Activated CD4-positive, alpha-beta T cell treated with anti-CD3 and anti-CD28 coated beads for 4 hours (primary cell): Measurements from ENCODE around the gene FRMPD2.

ENCODE experiments used
- DNase-seq, 2 donors: peaks; one replicate each; pipeline ENCODE4 v3.0.0-alpha.2; 2020

The FRMPD2 gene, protein sequence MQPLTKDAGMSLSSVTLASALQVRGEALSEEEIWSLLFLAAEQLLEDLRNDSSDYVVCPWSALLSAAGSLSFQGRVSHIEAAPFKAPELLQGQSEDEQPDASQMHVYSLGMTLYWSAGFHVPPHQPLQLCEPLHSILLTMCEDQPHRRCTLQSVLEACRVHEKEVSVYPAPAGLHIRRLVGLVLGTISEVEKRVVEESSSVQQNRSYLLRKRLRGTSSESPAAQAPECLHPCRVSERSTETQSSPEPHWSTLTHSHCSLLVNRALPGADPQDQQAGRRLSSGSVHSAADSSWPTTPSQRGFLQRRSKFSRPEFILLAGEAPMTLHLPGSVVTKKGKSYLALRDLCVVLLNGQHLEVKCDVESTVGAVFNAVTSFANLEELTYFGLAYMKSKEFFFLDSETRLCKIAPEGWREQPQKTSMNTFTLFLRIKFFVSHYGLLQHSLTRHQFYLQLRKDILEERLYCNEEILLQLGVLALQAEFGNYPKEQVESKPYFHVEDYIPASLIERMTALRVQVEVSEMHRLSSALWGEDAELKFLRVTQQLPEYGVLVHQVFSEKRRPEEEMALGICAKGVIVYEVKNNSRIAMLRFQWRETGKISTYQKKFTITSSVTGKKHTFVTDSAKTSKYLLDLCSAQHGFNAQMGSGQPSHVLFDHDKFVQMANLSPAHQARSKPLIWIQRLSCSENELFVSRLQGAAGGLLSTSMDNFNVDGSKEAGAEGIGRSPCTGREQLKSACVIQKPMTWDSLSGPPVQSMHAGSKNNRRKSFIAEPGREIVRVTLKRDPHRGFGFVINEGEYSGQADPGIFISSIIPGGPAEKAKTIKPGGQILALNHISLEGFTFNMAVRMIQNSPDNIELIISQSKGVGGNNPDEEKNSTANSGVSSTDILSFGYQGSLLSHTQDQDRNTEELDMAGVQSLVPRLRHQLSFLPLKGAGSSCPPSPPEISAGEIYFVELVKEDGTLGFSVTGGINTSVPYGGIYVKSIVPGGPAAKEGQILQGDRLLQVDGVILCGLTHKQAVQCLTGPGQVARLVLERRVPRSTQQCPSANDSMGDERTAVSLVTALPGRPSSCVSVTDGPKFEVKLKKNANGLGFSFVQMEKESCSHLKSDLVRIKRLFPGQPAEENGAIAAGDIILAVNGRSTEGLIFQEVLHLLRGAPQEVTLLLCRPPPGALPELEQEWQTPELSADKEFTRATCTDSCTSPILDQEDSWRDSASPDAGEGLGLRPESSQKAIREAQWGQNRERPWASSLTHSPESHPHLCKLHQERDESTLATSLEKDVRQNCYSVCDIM (N-terminal part only)

DNA sequence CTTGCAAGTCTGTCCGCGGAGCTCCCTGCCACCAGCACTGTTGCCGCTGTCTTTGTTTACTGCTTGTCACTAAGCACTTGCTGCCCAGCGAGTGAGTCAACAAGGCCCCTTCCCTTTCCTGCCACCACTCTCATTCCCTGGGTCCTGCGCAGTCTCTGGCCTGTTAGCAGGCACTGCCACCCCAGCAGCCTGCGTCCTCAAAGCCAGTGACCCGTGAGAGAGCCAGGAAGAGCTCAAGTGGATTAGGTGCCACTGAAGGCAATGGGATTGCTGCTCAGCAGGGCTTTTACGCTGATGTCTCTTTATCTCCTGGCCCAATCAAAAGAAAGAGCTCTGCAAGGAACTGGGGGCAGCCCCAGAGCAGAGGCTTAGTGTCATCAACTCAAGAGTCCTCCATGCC is at the start of gene FRMPD2:
Gene FRMPD2 (minus strand): TSS at position 61 of the 400 bp plus-strand sequence. CDS start 129 bp downstream, outside the sequence.
- no peak for DNase-seq

- no peak for DNase-seq
Measured at GRCh38 chr10:48322017-48322416, 47.5 kb upstream of the FRMPD2 start.

- DNase-seq: no peak
Measured at GRCh38 chr10:48317321-48317990, 43.0 kb upstream of the FRMPD2 start.

- no peak for DNase-seq
Measured at GRCh38 chr10:48316236-48316635, 41.7 kb upstream of the FRMPD2 start.

GRCh38 chr10:48314107-48314506 is 39.6 kb upstream of the FRMPD2 start:
- no peak for DNase-seq

- DNase-seq: no peak
Measured at GRCh38 chr10:48309711-48310226, 35.3 kb upstream of the FRMPD2 start.

DNA sequence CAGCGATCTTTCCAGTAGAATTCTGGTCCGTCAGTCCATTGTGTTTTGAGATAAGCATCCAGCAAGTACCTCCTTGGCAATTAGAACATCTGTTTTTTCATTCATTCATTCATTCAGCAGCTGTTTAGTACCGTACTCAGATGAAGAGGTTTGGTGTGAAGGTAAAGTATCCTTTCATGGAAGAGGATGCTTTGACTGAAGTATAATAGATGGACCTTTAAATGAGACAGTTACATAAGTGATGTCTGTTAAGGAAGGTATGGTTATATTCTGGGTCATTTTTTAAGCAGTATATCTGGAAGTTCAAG is 33.2 kb upstream of the FRMPD2 start:
- DNase-seq: no peak

DNA sequence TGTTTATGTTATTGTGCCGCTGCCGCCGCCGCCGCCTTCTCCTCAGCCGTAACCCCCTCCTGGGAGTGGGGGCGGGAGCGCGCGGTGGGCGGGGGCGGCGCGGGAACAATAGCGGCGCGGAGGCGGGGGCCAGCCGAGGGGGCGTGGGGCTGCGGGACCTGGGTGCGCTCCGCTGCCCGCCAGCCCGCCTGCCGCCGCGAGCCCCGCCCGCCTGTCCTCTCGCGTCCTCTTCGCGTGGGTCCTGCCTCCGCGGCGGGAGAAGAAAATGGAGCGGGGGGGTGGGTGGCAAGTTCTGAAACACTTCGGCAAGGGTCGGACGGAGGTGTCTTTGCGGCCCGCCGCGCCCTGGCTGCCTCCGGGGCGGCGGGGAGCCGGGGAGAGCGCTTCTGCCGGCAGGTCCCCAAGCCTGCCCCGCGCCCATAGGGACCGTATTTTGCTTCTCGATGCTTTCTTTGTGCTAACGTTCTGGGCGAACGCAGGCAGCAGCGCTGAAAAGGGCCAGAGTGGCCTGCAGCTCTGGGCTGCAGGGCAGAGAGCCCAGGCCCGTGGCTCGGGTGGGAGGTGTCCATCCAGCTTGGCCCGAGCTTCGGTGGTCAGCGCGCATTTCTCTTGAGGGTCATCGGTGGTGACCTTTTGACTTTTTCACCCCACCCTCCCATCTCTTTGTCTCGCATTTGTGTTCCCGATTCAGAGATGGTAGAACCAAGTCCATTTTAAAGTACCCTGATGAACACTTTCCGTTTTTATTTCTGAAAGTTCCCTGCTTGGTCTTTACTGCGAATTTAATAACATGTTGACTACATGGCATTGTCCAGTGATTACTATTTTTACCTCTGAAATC is 32.6 kb upstream of the FRMPD2 start:
- DNase-seq: peak; percentile 66 to 75

DNA sequence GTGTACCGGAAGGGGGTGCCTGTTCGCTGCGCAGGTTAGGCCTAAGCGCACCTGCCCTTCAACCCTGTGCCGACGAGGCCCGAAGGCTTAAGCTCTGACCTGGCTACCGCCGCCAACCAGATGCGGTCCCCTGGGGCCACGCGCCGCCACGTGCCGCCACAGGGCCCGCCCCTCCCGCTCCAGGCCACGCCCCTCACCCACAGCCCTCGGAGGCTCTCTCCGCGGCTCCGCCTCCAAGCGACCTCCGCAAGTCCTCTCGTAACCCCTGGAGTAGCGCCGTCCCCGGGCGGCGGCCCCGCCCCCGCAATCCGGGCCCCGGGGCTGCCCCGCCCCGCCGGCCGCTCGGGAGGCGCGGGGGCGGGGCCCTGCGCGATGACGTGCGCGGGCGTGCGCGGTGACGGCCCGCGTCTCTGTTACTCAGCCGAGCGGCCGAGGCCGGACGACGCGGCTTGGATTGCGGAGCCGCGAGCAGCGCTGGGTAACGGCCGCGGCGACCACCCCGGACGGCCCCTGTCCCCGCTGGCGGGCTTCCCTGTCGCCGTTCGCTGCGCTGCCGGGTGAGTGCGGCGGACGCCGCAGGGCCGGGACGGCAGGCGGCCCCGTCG is 31.9 kb upstream of the FRMPD2 start, which contains the start of gene MAPK8:
Gene MAPK8 (plus strand): TSS at position 413 of the 605 bp plus-strand sequence. CDS start 94,984 bp downstream, outside the sequence.
- peak; percentile 92 to 93 for DNase-seq

DNA sequence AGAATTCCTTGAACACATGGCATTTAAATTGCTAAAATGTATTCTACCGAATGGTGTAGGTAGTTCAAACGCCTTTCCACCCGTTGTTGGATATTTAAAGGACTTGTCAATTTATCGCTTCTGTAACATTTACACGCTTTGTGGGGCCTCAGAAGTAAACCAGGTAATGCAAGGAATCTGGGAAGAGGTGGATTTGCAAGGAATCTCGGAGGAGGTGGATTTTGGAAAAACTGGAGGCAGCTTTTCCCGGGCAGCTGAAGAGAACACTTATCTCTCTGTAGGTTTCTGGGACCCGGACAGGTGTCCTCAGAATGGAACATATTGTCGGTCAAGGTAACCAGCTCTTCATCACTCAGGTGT is 31.4 kb upstream of the FRMPD2 start:
- DNase-seq: no peak

- no peak for DNase-seq
Measured at GRCh38 chr10:48302515-48303476, 28.3 kb upstream of the FRMPD2 start.

DNA sequence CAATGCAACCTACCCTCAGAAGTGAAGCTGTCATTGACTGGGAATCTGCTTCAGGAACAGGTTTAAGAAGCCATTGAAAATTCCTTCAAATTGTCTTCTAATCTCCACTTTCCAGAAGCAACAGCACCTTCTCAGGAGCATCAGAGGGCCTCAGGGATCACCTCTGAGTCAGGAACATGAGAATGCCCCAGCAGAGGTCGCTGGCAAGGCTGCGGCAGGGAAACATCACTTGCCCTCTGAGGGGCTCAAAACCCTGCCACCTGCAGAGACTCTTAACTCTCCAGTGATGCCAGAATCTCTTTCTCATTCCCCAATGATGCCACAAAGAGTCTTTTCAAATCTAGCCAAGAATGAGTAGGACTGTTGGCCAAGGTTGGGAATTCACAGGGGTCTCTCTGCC is 26.1 kb upstream of the FRMPD2 start:
- DNase-seq: no peak

DNA sequence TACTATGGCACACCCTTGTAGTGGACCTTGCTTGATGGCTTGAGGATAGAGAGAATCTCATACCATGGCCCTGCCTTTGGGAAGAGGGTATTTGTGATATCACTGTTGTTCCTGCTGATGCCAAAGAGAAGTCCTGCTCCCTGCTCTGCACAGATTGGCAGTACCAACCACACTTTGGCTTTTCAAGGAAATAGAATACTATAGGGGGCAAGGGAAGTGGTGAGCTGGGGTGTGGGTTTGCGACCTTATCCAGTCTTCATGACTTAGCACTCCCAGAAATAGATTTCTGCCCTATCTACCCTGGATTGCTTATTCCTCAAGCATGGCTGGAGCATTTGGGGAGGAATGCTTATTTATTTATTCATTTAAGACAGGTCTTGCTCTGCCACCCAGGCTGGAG is 25.2 kb upstream of the FRMPD2 start:
- no peak for DNase-seq

DNA sequence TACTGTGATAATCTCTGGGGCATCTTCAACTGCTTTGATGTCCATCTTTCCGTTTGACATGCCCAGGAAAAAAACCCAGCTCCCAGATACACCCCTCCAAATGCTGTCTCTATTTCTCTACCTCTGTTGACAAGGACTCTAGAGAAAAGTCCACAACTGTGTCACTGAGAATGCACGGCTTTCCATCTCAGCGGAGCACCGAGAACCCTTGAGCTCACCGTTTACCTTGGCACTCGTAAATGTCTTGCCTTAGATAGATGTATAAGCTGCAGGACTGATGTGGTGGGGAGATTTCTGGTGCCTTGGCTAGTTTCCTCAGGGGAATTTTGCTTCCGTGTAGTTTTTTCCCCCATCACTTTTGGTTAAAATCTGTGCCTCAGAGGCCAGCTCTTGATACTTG is 24.6 kb upstream of the FRMPD2 start:
- no peak for DNase-seq

- DNase-seq: no peak
Measured at GRCh38 chr10:48296576-48297098, 22.1 kb upstream of the FRMPD2 start.

DNA sequence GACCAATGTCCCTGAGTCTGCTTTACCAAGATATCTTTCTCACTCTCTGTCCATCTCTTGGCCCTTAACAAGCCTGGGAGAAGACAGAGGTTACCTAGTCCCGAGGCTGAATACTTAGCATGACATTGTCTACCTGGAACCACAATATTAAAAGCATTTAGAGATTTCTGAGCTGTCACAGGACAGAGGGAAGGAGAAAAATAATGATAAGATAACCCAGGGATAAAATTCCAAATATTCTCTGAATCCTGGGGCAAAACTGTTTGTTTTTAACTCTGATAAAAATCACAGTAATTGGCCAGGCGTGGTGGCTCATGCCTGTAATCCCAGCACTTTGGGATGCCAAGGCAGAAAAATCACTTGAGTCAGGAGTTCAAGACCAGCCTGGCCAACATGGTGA is 19.9 kb upstream of the FRMPD2 start:
- DNase-seq: no peak

DNA sequence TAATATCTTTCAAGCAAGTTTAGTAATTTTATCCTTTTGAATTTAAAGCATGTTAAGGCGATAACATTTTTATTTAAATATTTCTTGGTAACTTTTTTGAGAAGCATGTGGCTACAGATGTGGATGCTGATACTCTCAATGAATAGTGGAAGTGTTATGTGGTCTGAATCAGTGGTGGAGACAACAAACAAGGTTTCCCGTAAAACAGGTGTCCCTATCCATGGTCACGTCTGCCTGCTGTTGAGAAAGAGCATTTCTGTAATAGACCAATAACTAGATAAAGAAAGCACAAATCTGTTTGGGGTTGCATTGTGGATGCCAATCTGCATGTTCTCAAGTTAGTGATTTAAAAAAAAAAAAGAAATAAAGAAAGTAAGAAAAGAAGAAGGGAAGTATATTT is 18.1 kb upstream of the FRMPD2 start:
- DNase-seq: no peak

DNA sequence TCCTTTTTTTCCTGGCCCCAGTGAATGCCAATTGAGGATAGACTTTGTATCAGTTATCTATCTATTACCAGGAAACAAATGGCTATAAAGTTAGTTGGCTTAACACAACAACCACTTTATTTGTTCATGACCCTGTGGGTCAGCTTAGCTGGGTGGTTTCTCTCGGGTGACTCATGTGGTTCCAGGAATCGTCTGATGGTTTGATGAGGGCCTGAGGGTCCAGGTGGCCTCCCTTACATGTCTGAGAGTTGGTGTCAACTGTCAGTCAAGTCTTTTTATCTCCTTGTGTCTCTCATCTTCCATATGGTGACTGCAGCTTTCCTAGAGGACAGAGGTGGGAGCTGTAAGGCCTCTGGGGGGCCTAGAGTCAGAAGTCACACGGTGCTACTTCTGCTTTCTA is 16.7 kb upstream of the FRMPD2 start:
- no peak for DNase-seq

DNA sequence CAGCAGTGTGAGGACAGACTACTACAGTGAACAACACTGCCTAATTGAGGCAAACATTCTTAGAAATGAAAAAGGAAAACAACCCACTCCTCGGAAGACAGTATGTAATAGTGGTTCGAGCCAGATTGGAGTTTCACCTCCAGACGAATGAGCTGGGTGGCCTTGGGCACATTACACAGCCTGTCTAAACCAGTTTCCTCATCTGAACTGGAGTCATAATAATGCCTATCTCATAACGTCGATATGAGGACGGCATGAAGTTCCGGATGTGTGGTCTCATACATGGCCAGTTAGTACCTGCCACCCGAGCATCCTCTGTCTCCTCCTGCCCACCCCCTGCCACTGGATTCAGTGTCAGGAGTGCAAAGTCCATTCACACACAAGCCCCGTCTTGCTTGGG is 15.8 kb upstream of the FRMPD2 start:
- no peak for DNase-seq
